Measurements from ENCODE around the gene GBP2.

DNA sequence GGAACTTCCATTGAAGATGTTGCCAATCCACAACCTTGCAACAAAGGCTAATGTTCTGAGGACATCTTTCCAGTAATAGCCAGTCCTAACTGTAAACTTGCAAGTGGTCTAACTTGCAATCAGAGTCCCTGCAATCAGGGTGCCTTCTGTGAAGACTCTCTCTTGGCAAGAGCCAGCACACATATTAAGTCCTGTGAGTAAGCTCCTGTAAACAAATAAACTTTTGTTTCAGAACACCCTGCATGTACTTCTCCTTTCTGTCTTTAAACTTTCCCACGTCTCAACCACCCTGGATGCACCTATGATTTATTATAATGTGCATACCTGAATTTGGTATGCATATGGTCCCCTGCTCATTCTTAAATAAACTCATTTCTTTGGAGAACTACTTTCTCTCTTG lies 40.8 kb upstream of the GBP2 start:
- TF ChIP-seq, protein P1, sequence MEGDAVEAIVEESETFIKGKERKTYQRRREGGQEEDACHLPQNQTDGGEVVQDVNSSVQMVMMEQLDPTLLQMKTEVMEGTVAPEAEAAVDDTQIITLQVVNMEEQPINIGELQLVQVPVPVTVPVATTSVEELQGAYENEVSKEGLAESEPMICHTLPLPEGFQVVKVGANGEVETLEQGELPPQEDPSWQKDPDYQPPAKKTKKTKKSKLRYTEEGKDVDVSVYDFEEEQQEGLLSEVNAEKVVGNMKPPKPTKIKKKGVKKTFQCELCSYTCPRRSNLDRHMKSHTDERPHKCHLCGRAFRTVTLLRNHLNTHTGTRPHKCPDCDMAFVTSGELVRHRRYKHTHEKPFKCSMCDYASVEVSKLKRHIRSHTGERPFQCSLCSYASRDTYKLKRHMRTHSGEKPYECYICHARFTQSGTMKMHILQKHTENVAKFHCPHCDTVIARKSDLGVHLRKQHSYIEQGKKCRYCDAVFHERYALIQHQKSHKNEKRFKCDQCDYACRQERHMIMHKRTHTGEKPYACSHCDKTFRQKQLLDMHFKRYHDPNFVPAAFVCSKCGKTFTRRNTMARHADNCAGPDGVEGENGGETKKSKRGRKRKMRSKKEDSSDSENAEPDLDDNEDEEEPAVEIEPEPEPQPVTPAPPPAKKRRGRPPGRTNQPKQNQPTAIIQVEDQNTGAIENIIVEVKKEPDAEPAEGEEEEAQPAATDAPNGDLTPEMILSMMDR (IDR thresholded peaks at IDR 0.05) = no peak
- no peak for TF ChIP-seq POLR2A (IDR thresholded peaks at IDR 0.05)
